Epithelial cell of proximal tubule (primary cell): ENCODE data around the gene TCEA2. TPM values are rescaled to one million over a fixed set of nuclear protein-coding genes. Genes with fewer than 3 reads are reported as not detected.
"Not testable (repeated sequence)": the region's sequence is repeated elsewhere in the genome, so short reads cannot be mapped to it uniquely, and the experiment has no call there.

Experiments used
- DNase-seq: peaks from one replicate; pipeline ENCODE4 v3.0.0-alpha.2; 2011; ENCODE audit warnings: low read depth
- H3K4me3 ChIP-seq: 2 replicates; pipeline ENCODE4 v1.5.1; 2011; ENCODE audit warnings: low read depth, mild to moderate bottlenecking, low read length
- CTCF ChIP-seq: conservative IDR thresholded peaks from 2 replicates; pipeline ENCODE4 v1.5.1; 2012; ENCODE audit warnings: low read depth, mild to moderate bottlenecking, low read length
- total RNA-seq: library from RNA; depleted of rRNA; stranded (reverse); fragments of >200 nt; gene quantifications from 2 replicates; pipeline ENCODE4 v1.2.3, GENCODE V29; 2015

TCEA2 gene
- total RNA-seq, 1 donor from 2014 or later, result 14.6 TPM

- no peak for TF ChIP-seq CTCF
- H3K4me3 ChIP-seq, result no peak overlapping the region
- DNase-seq, result no peak
These were observed 21.7 kb downstream of the TCEA2 start for GRCh38 chr20:64084685-64085152.

DNA sequence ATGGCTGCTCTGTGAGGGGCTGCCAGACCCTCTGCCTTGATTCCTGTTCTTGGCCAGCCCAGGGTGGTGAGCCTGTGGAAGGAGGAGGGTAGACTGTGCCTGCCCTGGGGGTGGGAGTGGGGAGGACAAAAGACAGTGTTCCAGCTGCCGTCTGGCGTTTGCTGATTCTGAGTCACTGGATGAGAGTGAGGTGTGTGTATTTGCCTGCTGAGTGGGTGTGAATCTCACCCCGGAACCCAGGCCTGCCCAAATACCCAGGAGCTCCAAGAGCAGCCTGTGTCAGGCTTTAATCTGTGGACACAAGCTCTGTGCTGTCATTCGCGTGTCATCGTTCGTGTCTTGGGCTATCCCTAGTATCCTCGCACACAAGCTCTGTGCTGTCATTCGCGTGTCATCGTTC lies 23.8 kb downstream of the TCEA2 start:
- no peak for TF ChIP-seq CTCF
- no peak for DNase-seq

DNA sequence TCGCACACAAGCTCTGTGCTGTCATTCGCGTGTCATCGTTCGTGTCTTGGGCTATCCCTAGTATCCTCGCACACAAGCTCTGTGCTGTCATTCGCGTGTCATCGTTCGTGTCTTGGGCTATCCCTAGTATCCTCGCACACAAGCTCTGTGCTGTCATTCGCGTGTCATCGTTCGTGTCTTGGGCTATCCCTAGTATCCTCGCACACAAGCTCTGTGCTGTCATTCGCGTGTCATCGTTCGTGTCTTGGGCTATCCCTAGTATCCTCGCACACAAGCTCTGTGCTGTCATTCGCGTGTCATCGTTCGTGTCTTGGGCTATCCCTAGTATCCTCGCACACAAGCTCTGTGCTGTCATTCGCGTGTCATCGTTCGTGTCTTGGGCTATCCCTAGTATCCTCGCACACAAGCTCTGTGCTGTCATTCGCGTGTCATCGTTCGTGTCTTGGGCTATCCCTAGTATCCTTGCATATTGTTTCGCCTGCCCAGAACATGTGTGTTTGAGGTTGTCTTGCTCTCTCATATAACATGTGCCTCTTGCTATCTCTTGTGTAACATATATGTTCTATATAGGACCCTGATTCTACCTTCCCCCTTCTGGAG lies 24.3 kb downstream of the TCEA2 start:
- H3K4me3 ChIP-seq, DNase-seq: not testable (repeated sequence)

More for the DNA sequence above, 23.8 kb downstream of the TCEA2 start:
- H3K4me3 ChIP-seq, result no peak overlapping the region

- not testable (repeated sequence) for DNase-seq, H3K4me3 ChIP-seq
These were observed 25.6 kb downstream of the TCEA2 start for GRCh38 chr20:64088586-64088985.

GRCh38 chr20:64090165-64090564 lies 27.2 kb downstream of the TCEA2 start:
- no peak for DNase-seq
- H3K4me3 ChIP-seq, result no peak overlapping the region
- TF ChIP-seq CTCF, result no peak

DNA sequence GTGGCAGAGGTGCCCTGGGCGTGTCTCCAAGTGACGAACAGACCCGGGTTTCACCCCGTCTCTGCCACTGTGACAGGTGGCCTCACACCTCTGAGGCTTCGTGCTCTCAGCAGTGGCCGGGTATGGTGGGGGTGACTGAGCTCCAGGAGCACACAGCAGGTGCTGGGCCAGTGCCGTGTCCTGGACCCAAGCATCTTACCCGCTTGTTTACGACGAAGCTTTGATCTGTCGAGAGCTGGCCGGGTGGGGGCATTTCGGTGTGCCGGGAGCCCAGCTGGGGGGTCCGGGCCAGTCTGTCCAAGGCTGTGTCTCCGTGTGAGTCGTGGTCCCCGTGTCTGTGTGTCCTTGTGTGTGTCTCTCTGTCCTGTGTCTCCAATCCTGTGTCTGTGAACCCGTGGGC lies 28.3 kb downstream of the TCEA2 start:
- DNase-seq, result no peak
- H3K4me3 ChIP-seq, result no peak overlapping the region
- TF ChIP-seq CTCF, result no peak

GRCh38 chr20:64091770-64092169 lies 28.8 kb downstream of the TCEA2 start:
- TF ChIP-seq CTCF, result no peak
- H3K4me3 ChIP-seq, result no peak overlapping the region
- DNase-seq, result no peak

DNA sequence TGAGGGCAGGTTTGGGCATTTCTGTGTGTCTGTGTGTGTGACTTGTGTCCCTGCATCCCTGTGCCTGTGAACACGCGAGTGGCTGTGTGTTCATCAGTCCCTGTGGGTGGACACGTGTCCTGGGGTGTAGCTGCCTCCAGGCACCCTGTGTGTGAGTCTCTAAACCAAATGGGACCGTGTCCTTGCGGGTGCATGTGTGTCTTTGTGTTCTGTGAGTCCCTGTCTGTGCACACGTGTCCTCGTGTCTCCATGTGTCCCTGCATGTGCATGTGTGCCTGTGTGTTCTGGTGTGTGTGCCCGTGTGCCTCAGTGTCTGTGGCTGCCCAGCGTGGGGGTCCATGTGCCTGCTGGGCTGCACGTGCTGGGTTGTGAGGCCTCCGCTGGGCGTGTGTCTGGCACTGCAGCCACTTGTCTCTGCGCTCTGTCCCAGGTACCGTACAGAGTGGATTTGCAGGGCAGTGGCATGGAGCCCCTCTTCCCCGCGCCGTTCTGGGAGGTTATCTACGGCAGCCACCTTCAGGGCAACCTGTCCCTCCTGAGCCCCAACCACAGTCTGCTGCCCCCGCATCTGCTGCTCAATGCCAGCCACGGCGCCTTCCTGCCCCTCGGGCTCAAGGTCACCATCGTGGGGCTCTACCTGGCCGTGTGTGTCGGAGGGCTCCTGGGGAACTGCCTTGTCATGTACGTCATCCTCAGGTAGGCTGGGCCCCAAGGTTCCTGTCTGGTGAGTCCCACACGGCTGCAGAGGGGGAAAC lies 29.4 kb downstream of the TCEA2 start:
- H3K4me3 ChIP-seq, result no peak overlapping the region
- no peak for TF ChIP-seq CTCF
- no peak for DNase-seq
